Mesothelial cell of epicardium (in vitro differentiated cells): ENCODE data around the gene BBS9. TPM values are rescaled to one million over a fixed set of nuclear protein-coding genes. Genes with fewer than 3 reads are reported as not detected.

ENCODE experiments used
- DNase-seq, 2 experiments: peaks; one replicate each; pipeline ENCODE4 v3.0.0; 2021; ENCODE audit warnings: low spot score in 2 of 2; ENCODE audit not compliant: unreplicated experiment in 2 of 2
- H3K27ac Mint-ChIP-seq: 2 replicates; pipeline ENCODE4 v1.8.0; 2021; ENCODE audit warnings: mixed read lengths
- H3K27me3 Mint-ChIP-seq: 2 replicates; pipeline ENCODE4 v1.8.0; 2021; ENCODE audit warnings: low read depth, mixed read lengths
- H3K36me3 Mint-ChIP-seq: 2 replicates; pipeline ENCODE4 v1.8.0; 2021; ENCODE audit warnings: mixed read lengths
- H3K4me1 Mint-ChIP-seq: 2 replicates; pipeline ENCODE4 v1.8.0; 2021; ENCODE audit warnings: mixed read lengths
- H3K4me3 Mint-ChIP-seq: 2 replicates; pipeline ENCODE4 v1.8.0; 2021; ENCODE audit warnings: mild to moderate bottlenecking, moderate library complexity, mixed read lengths
- H3K9me3 Mint-ChIP-seq: 2 replicates; pipeline ENCODE4 v1.8.0; 2021; ENCODE audit warnings: mixed read lengths
- CTCF ChIP-seq: fragments of 200-600 bp; sonication (generic); IDR thresholded peaks from one replicate; pipeline ENCODE4 v1.5.0; 2021; ENCODE audit warnings: antibody characterized with exemption; ENCODE audit not compliant: unreplicated experiment
- total RNA-seq: library from RNA; stranded (reverse); gene quantifications from 3 replicates; pipeline ENCODE4 v1.2.1, GENCODE V29; 2021

Gene BBS9
- total RNA-seq, 1 donor from 2014 or later = 26.9 TPM

GRCh38 chr7:33155811-33156210, 26.4 kb downstream of the BBS9 start:
- Mint-ChIP-seq H3K27ac (no peak overlapping the region), H3K36me3 (peaks cover 6% of the 10 kb centered on the region), H3K4me1 (peaks cover 14% of the 10 kb centered on the region), H3K27me3 (no peaks in the 10 kb centered on the region), H3K9me3 (no peaks in the 10 kb centered on the region), H3K4me3 (no peak overlapping the region)
- no peak for DNase-seq
- no peak for TF ChIP-seq CTCF

GRCh38 chr7:33156441-33156840, 27.1 kb downstream of the BBS9 start:
- H3K4me3 Mint-ChIP-seq = no peak overlapping the region
- H3K9me3 Mint-ChIP-seq = no peaks in the 10 kb centered on the region
- peaks cover 6% of the 10 kb centered on the region for H3K36me3 Mint-ChIP-seq
- TF ChIP-seq CTCF = no peak
- peaks cover 12% of the 10 kb centered on the region for H3K4me1 Mint-ChIP-seq
- no peaks in the 10 kb centered on the region for H3K27me3 Mint-ChIP-seq
- no peak overlapping the region for H3K27ac Mint-ChIP-seq
- DNase-seq = no peak

- Mint-ChIP-seq H3K36me3 (peaks cover 15% of the 10 kb centered on the region), H3K27ac (peak overlapping the region; percentile 67), H3K4me1 (peaks cover 12% of the 10 kb centered on the region), H3K4me3 (no peak overlapping the region), H3K27me3 (no peaks in the 10 kb centered on the region), H3K9me3 (peaks cover 8% of the 10 kb centered on the region)
- DNase-seq = no peak
- TF ChIP-seq CTCF = no peak
Observed at GRCh38 chr7:33157311-33157710, 27.9 kb downstream of the BBS9 start.

GRCh38 chr7:33157781-33158180, 28.4 kb downstream of the BBS9 start:
- Mint-ChIP-seq H3K4me3 (no peak overlapping the region), H3K9me3 (peaks cover 12% of the 10 kb centered on the region), H3K27ac (peak overlapping the region; percentile 67), H3K4me1 (peaks cover 12% of the 10 kb centered on the region), H3K36me3 (peaks cover 20% of the 10 kb centered on the region), H3K27me3 (no peaks in the 10 kb centered on the region)
- DNase-seq = no peak
- TF ChIP-seq CTCF = no peak

GRCh38 chr7:33177876-33178275, 48.5 kb downstream of the BBS9 start:
- Mint-ChIP-seq H3K4me3 (no peak overlapping the region), H3K4me1 (no peaks in the 10 kb centered on the region), H3K27ac (no peak overlapping the region), H3K9me3 (peaks cover 17% of the 10 kb centered on the region), H3K36me3 (peaks cover 18% of the 10 kb centered on the region), H3K27me3 (no peaks in the 10 kb centered on the region)
- DNase-seq = no peak
- no peak for TF ChIP-seq CTCF

- Mint-ChIP-seq H3K4me3 (no peak overlapping the region), H3K27me3 (no peaks in the 10 kb centered on the region), H3K27ac (no peak overlapping the region), H3K4me1 (no peaks in the 10 kb centered on the region), H3K9me3 (peaks cover 11% of the 10 kb centered on the region), H3K36me3 (peaks cover 14% of the 10 kb centered on the region)
- no peak for TF ChIP-seq CTCF
- no peak for DNase-seq
Observed at GRCh38 chr7:33179519-33179918, 50.2 kb downstream of the BBS9 start.
